Mesendoderm (in vitro differentiated cells): ENCODE data around the gene ADAM12.
A peak's percentile ranks its signal among the peaks of the same experiment; 100 is the strongest.
"Not testable (repeated sequence)": the region's sequence is repeated elsewhere in the genome, so short reads cannot be mapped to it uniquely, and the experiment has no call there.

Experiments used
- DNase-seq: peaks from one replicate; pipeline ENCODE4 v3.0.0; 2013
- H2AK5ac ChIP-seq: 2 replicates; pipeline ENCODE4 v1.6.1; 2013; ENCODE audit warnings: low read length, inconsistent platforms
- H2BK120ac ChIP-seq: 2 replicates; pipeline ENCODE4 v1.6.1; 2013; ENCODE audit warnings: low read depth, mild to moderate bottlenecking, low read length, moderate library complexity, mixed read lengths
- H2BK15ac ChIP-seq: replicated peaks from 2 replicates; pipeline ENCODE4 v1.6.1; 2013; ENCODE audit warnings: low read depth, mild to moderate bottlenecking, moderate library complexity
- H2BK5ac ChIP-seq: 2 replicates; pipeline ENCODE4 v1.6.1; 2013; ENCODE audit warnings: low read length, inconsistent platforms
- H3K18ac ChIP-seq: 2 replicates; pipeline ENCODE4 v1.6.1; 2013; ENCODE audit warnings: mild to moderate bottlenecking, low read length, mixed read lengths
- H3K23ac ChIP-seq: one replicate; pipeline ENCODE4 v1.6.1; 2013; ENCODE audit warnings: low read length
- H3K27ac ChIP-seq: 2 replicates; pipeline ENCODE4 v1.5.1; 2013; ENCODE audit warnings: low read depth, mild to moderate bottlenecking, inconsistent platforms, low read length, moderate library complexity
- H3K27me3 ChIP-seq: 2 replicates; pipeline ENCODE4 v1.6.1; 2013; ENCODE audit warnings: low read length, control low read depth, mild to moderate bottlenecking, inconsistent platforms; ENCODE audit not compliant: insufficient read depth, poor library complexity
- H3K36me3 ChIP-seq: 2 replicates; pipeline ENCODE4 v1.6.1; 2013; ENCODE audit warnings: low read length, inconsistent platforms; ENCODE audit not compliant: control insufficient read depth, insufficient read depth
- H3K4ac ChIP-seq: one replicate; pipeline ENCODE4 v1.6.1; 2013; ENCODE audit warnings: low read depth, mild to moderate bottlenecking, low read length, moderate library complexity
- H3K4me1 ChIP-seq: 2 replicates; pipeline ENCODE4 v1.6.1; 2013; ENCODE audit warnings: low read depth, low read length, inconsistent platforms; ENCODE audit not compliant: control insufficient read depth
- H3K4me2 ChIP-seq: 2 replicates; pipeline ENCODE4 v1.6.1; 2013; ENCODE audit warnings: low read length
- H3K4me3 ChIP-seq: 2 replicates; pipeline ENCODE4 v1.5.1; 2013; ENCODE audit warnings: mild to moderate bottlenecking, low read length
- H3K56ac ChIP-seq: one replicate; pipeline ENCODE4 v1.6.1; 2013; ENCODE audit warnings: low read length
- H3K79me1 ChIP-seq: 2 replicates; pipeline ENCODE4 v1.6.1; 2013; ENCODE audit warnings: low read length, inconsistent platforms
- H3K79me2 ChIP-seq: 2 replicates; pipeline ENCODE4 v1.6.1; 2013; ENCODE audit warnings: mild to moderate bottlenecking, low read length; ENCODE audit not compliant: control insufficient read depth, insufficient read depth
- H3K9ac ChIP-seq: 2 replicates; pipeline ENCODE4 v1.6.1; 2013; ENCODE audit warnings: low read length, inconsistent platforms
- H4K5ac ChIP-seq: one replicate; pipeline ENCODE4 v1.6.1; 2013; ENCODE audit warnings: low read length
- H4K8ac ChIP-seq: one replicate; pipeline ENCODE4 v1.6.1; 2013; ENCODE audit warnings: low read depth, mild to moderate bottlenecking, control low read depth, low read length, moderate library complexity
- WGBS: extraction: QIAGEN DNeasy Blood & Tissue Kit; methylation state at CpG from one replicate; pipeline ENCODE4 v1.1.7; 2013; ENCODE audit warnings: low lambda C conversion rate, missing lambda C conversion rate; ENCODE audit not compliant: insufficient coverage; ENCODE audit errors: extremely low coverage; 5-methylcytosine and 5-hydroxymethylcytosine counted together

Gene ADAM12

GRCh38 chr10:126057494-126057893 is 330.8 kb downstream of the ADAM12 start:
- H3K56ac ChIP-seq = no peak overlapping the region
- WGBS = no CpG with 5 or more reads among the region's 8 CpGs
- H3K18ac ChIP-seq = no peak overlapping the region
- H2BK120ac ChIP-seq = no peak overlapping the region
- H3K27me3 ChIP-seq = no peaks in the 10 kb centered on the region
- no peak overlapping the region for H2AK5ac ChIP-seq
- no peak overlapping the region for H3K27ac ChIP-seq
- H3K79me2 ChIP-seq = no peaks in the 10 kb centered on the region
- no peak overlapping the region for H2BK15ac ChIP-seq
- no peak for DNase-seq
- H3K36me3 ChIP-seq = no peaks in the 10 kb centered on the region
- no peak overlapping the region for H3K4me3 ChIP-seq
- no peaks in the 10 kb centered on the region for H3K4me1 ChIP-seq
- H3K4ac ChIP-seq = no peak overlapping the region
- no peaks in the 10 kb centered on the region for H3K79me1 ChIP-seq
- H3K23ac ChIP-seq = no peak overlapping the region
- no peak overlapping the region for H3K4me2 ChIP-seq
- H3K9ac ChIP-seq = no peak overlapping the region
- H2BK5ac ChIP-seq = no peak overlapping the region
- H4K8ac ChIP-seq = no peak overlapping the region
- H4K5ac ChIP-seq = no peak overlapping the region

- WGBS = no CpG with 5 or more reads among the region's 6 CpGs
- no peak overlapping the region for H3K4me3 ChIP-seq
- no peak overlapping the region for H2AK5ac ChIP-seq
- no peak overlapping the region for H2BK120ac ChIP-seq
- H2BK5ac ChIP-seq = no peak overlapping the region
- no peak overlapping the region for H3K4me2 ChIP-seq
- H3K27ac ChIP-seq = no peak overlapping the region
- H3K4ac ChIP-seq = no peak overlapping the region
- no peak overlapping the region for H2BK15ac ChIP-seq
- H3K4me1 ChIP-seq = no peaks in the 10 kb centered on the region
- no peak overlapping the region for H4K8ac ChIP-seq
- H3K23ac ChIP-seq = no peak overlapping the region
- H3K79me2 ChIP-seq = no peaks in the 10 kb centered on the region
- no peak overlapping the region for H3K18ac ChIP-seq
- no peaks in the 10 kb centered on the region for H3K36me3 ChIP-seq
- no peak overlapping the region for H4K5ac ChIP-seq
- no peak for DNase-seq
- no peaks in the 10 kb centered on the region for H3K79me1 ChIP-seq
- no peak overlapping the region for H3K56ac ChIP-seq
- H3K9ac ChIP-seq = no peak overlapping the region
- H3K27me3 ChIP-seq = no peaks in the 10 kb centered on the region
Observed at GRCh38 chr10:126054191-126054590, 334.1 kb downstream of the ADAM12 start.

GRCh38 chr10:126052171-126052570 is 336.1 kb downstream of the ADAM12 start:
- Histone ChIP-seq H3K4me3 (no peak overlapping the region), H3K18ac (no peak overlapping the region), H3K36me3 (no peaks in the 10 kb centered on the region), H4K8ac (no peak overlapping the region), H2BK5ac (no peak overlapping the region), H4K5ac (no peak overlapping the region), H3K56ac (no peak overlapping the region), H3K9ac (no peak overlapping the region), H3K27ac (no peak overlapping the region), H2BK120ac (no peak overlapping the region), H3K23ac (no peak overlapping the region), H2BK15ac (no peak overlapping the region), H3K79me2 (no peaks in the 10 kb centered on the region), H2AK5ac (no peak overlapping the region), H3K27me3 (no peaks in the 10 kb centered on the region), H3K79me1 (no peaks in the 10 kb centered on the region), H3K4me2 (no peak overlapping the region), H3K4me1 (no peaks in the 10 kb centered on the region), H3K4ac (no peak overlapping the region)
- no CpG with 5 or more reads among the region's 2 CpGs for WGBS
- DNase-seq = no peak

- peak; percentile 48 for DNase-seq
Observed at GRCh38 chr10:126049759-126050700, 338.2 kb downstream of the ADAM12 start.

GRCh38 chr10:126047749-126048148 is 340.5 kb downstream of the ADAM12 start:
- DNase-seq, H3K27ac ChIP-seq: not testable (repeated sequence)

More at GRCh38 chr10:126049759-126050700, 338.2 kb downstream of the ADAM12 start:
- no peak overlapping the region for H3K23ac ChIP-seq
- no peak overlapping the region for H4K5ac ChIP-seq
- H4K8ac ChIP-seq = no peak overlapping the region
- H3K18ac ChIP-seq = no peak overlapping the region
- H3K56ac ChIP-seq = no peak overlapping the region
- no peaks in the 10 kb centered on the region for H3K79me1 ChIP-seq
- no CpG with 5 or more reads among the region's 13 CpGs for WGBS
- no peak overlapping the region for H2BK120ac ChIP-seq
- H3K4me3 ChIP-seq = no peak overlapping the region
- H2BK15ac ChIP-seq = no peak overlapping the region
- H3K4ac ChIP-seq = no peak overlapping the region
- H3K36me3 ChIP-seq = no peaks in the 10 kb centered on the region
- H2AK5ac ChIP-seq = no peak overlapping the region
- H3K9ac ChIP-seq = no peak overlapping the region
- H3K79me2 ChIP-seq = no peaks in the 10 kb centered on the region
- H3K27ac ChIP-seq = no peak overlapping the region
- H3K4me2 ChIP-seq = no peak overlapping the region
- no peak overlapping the region for H2BK5ac ChIP-seq
- H3K4me1 ChIP-seq = no peaks in the 10 kb centered on the region
- no peaks in the 10 kb centered on the region for H3K27me3 ChIP-seq

More at GRCh38 chr10:126047749-126048148, 340.5 kb downstream of the ADAM12 start:
- not testable (repeated sequence) for H3K9ac ChIP-seq, H3K79me2 ChIP-seq, H3K4me3 ChIP-seq, H2AK5ac ChIP-seq, H3K4ac ChIP-seq, H3K23ac ChIP-seq, H2BK5ac ChIP-seq, H3K27me3 ChIP-seq, H4K8ac ChIP-seq, H3K4me2 ChIP-seq, H3K79me1 ChIP-seq, H4K5ac ChIP-seq, H3K18ac ChIP-seq, H3K4me1 ChIP-seq, H3K56ac ChIP-seq, H3K36me3 ChIP-seq, H2BK120ac ChIP-seq, H2BK15ac ChIP-seq
- no CpG with 5 or more reads among the region's 1 CpG for WGBS
